ENCODE data around the gene SYNPO. TPM values are rescaled to one million over a fixed set of nuclear protein-coding genes. Genes with fewer than 3 reads are reported as not detected.

The SYNPO gene
- total RNA-seq, 1 donor from 2014 or later: 40.2 TPM

- FAIRE-seq: no peak
- no peak for DNase-seq (ENCODE audit: low read depth)
- no peak overlapping the region for H3K4me3 Mint-ChIP-seq (ENCODE audit: unreplicated experiment)
Measured at GRCh38 chr5:150663936-150664335, 23.5 kb downstream of the SYNPO start.

GRCh38 chr5:150665044-150665443, 24.6 kb downstream of the SYNPO start:
- no peaks in the 10 kb centered on the region for H3K9me3 Mint-ChIP-seq (ENCODE audit: unreplicated experiment)
- Histone ChIP-seq H3K27ac (ENCODE audit: low read depth, low read length) (no peak overlapping the region), H3K9ac (ENCODE audit: low read length) (no peak overlapping the region), H3K9me3 (ENCODE audit: insufficient read depth, low read depth, low read length) (no peaks in the 10 kb centered on the region), H3K4me3 (ENCODE audit: insufficient read depth, low read depth, low read length) (no peak overlapping the region), H2AFZ (ENCODE audit: low read depth, low read length) (no peak overlapping the region), H3K4me1 (ENCODE audit: insufficient read depth, low read length) (no peaks in the 10 kb centered on the region), H3K36me3 (ENCODE audit: insufficient read depth, low read length) (no peaks in the 10 kb centered on the region), H3K27me3 (ENCODE audit: insufficient read depth, low read length) (peaks cover 14% of the 10 kb centered on the region), H4K20me1 (ENCODE audit: insufficient read depth, low read length) (no peaks in the 10 kb centered on the region), H3K4me2 (ENCODE audit: low read length) (no peak overlapping the region), H3K79me2 (ENCODE audit: insufficient read depth, low read length) (no peaks in the 10 kb centered on the region)
- peaks cover 5% of the 10 kb centered on the region for H3K4me1 Mint-ChIP-seq (ENCODE audit: low read depth, unreplicated experiment)
- TF ChIP-seq CTCF (IDR thresholded peaks at IDR 0.05; ENCODE audit: insufficient read depth, low read depth, low read length): no peak
- TF ChIP-seq EZH2 (IDR thresholded peaks at IDR 0.05; ENCODE audit: insufficient read depth, low read length): no peak
- no peak for DNase-seq (ENCODE audit: low read depth)
- no peaks in the 10 kb centered on the region for H3K36me3 Mint-ChIP-seq (ENCODE audit: low read depth, unreplicated experiment)
- H3K4me3 Mint-ChIP-seq (ENCODE audit: unreplicated experiment): no peak overlapping the region
- H3K27me3 Mint-ChIP-seq (ENCODE audit: low read depth, unreplicated experiment): peaks cover 25% of the 10 kb centered on the region
- FAIRE-seq: no peak
- no peak overlapping the region for H3K27ac Mint-ChIP-seq (ENCODE audit: unreplicated experiment)

More at GRCh38 chr5:150663936-150664335, 23.5 kb downstream of the SYNPO start:
- Histone ChIP-seq H4K20me1 (ENCODE audit: insufficient read depth, low read length) (peaks cover 3% of the 10 kb centered on the region), H3K27ac (ENCODE audit: low read depth, low read length) (no peak overlapping the region), H3K27me3 (ENCODE audit: insufficient read depth, low read length) (peaks cover 14% of the 10 kb centered on the region), H3K79me2 (ENCODE audit: insufficient read depth, low read length) (no peaks in the 10 kb centered on the region), H3K4me1 (ENCODE audit: insufficient read depth, low read length) (no peaks in the 10 kb centered on the region), H2AFZ (ENCODE audit: low read depth, low read length) (no peak overlapping the region), H3K4me2 (ENCODE audit: low read length) (no peak overlapping the region), H3K9ac (ENCODE audit: low read length) (no peak overlapping the region), H3K36me3 (ENCODE audit: insufficient read depth, low read length) (no peaks in the 10 kb centered on the region), H3K9me3 (ENCODE audit: insufficient read depth, low read depth, low read length) (no peaks in the 10 kb centered on the region), H3K4me3 (ENCODE audit: insufficient read depth, low read depth, low read length) (no peak overlapping the region)
- Mint-ChIP-seq H3K4me1 (ENCODE audit: low read depth, unreplicated experiment) (peaks cover 8% of the 10 kb centered on the region), H3K36me3 (ENCODE audit: low read depth, unreplicated experiment) (no peaks in the 10 kb centered on the region), H3K27ac (ENCODE audit: unreplicated experiment) (no peak overlapping the region), H3K9me3 (ENCODE audit: unreplicated experiment) (no peaks in the 10 kb centered on the region), H3K27me3 (ENCODE audit: low read depth, unreplicated experiment) (peaks cover 28% of the 10 kb centered on the region)
- TF ChIP-seq EZH2 (IDR thresholded peaks at IDR 0.05; ENCODE audit: insufficient read depth, low read length) (no peak), CTCF (IDR thresholded peaks at IDR 0.05; ENCODE audit: insufficient read depth, low read depth, low read length) (no peak)

GRCh38 chr5:150670275-150670947, 30.0 kb downstream of the SYNPO start:
- no peak overlapping the region for H2AFZ ChIP-seq (ENCODE audit: low read depth, low read length)
- H3K27me3 ChIP-seq (ENCODE audit: insufficient read depth, low read length): no peaks in the 10 kb centered on the region
- no peaks in the 10 kb centered on the region for H3K36me3 ChIP-seq (ENCODE audit: insufficient read depth, low read length)
- H3K79me2 ChIP-seq (ENCODE audit: insufficient read depth, low read length): no peaks in the 10 kb centered on the region
- no peaks in the 10 kb centered on the region for H3K9me3 ChIP-seq (ENCODE audit: insufficient read depth, low read depth, low read length)
- H3K4me2 ChIP-seq (ENCODE audit: low read length): no peak overlapping the region
- H3K4me3 ChIP-seq (ENCODE audit: insufficient read depth, low read depth, low read length): no peak overlapping the region
- Mint-ChIP-seq H3K27me3 (ENCODE audit: low read depth, unreplicated experiment) (no peaks in the 10 kb centered on the region), H3K4me1 (ENCODE audit: low read depth, unreplicated experiment) (peaks cover 12% of the 10 kb centered on the region), H3K9me3 (ENCODE audit: unreplicated experiment) (no peaks in the 10 kb centered on the region), H3K4me3 (ENCODE audit: unreplicated experiment) (peak overlapping the region; percentile 73), H3K27ac (ENCODE audit: unreplicated experiment) (no peak overlapping the region), H3K36me3 (ENCODE audit: low read depth, unreplicated experiment) (peaks cover 1% of the 10 kb centered on the region)
- no peak overlapping the region for H3K9ac ChIP-seq (ENCODE audit: low read length)
- DNase-seq (ENCODE audit: low read depth) (no peak), FAIRE-seq (no peak)
- no peak for TF ChIP-seq EZH2 (IDR thresholded peaks at IDR 0.05; ENCODE audit: insufficient read depth, low read length)
- no peak for TF ChIP-seq CTCF (IDR thresholded peaks at IDR 0.05; ENCODE audit: insufficient read depth, low read depth, low read length)
- H4K20me1 ChIP-seq (ENCODE audit: insufficient read depth, low read length): no peaks in the 10 kb centered on the region
- H3K4me1 ChIP-seq (ENCODE audit: insufficient read depth, low read length): peaks cover 22% of the 10 kb centered on the region
- no peak overlapping the region for H3K27ac ChIP-seq (ENCODE audit: low read depth, low read length)

All from astrocyte (in vitro differentiated cells and primary cell).